ENCODE results near the gene UBE3D. TPM values are rescaled to one million over a fixed set of nuclear protein-coding genes. Genes with fewer than 3 reads are reported as not detected.

Gene UBE3D
- polyA plus RNA-seq, 2 of the 4 experiments (the other 2 are of a cell fraction): 4.4 to 6.2 TPM

GRCh38 chr6:83114164-83114563 lies 48.5 kb upstream of the UBE3D start:
- ChIA-PET CTCF (no interaction called here), POLR2A (no interaction called here)
- no peak for TF ChIP-seq FOXS1 (CRISPR knock-in tag; IDR thresholded peaks at IDR 0.05)
- TF ChIP-seq EP300 (IDR thresholded peaks at IDR 0.05): no peak
- TF ChIP-seq, protein P1, sequence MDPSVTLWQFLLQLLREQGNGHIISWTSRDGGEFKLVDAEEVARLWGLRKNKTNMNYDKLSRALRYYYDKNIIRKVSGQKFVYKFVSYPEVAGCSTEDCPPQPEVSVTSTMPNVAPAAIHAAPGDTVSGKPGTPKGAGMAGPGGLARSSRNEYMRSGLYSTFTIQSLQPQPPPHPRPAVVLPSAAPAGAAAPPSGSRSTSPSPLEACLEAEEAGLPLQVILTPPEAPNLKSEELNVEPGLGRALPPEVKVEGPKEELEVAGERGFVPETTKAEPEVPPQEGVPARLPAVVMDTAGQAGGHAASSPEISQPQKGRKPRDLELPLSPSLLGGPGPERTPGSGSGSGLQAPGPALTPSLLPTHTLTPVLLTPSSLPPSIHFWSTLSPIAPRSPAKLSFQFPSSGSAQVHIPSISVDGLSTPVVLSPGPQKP (IDR thresholded peaks at IDR 0.05; ENCODE audit: low read depth, low read length): no peak
- TF ChIP-seq NPAS2 (CRISPR knock-in tag; IDR thresholded peaks at IDR 0.05; ENCODE audit: borderline replicate concordance): no peak
- TF ChIP-seq RAD21 (conservative IDR thresholded peaks at IDR 0.05 in 1 of 2, IDR thresholded peaks at IDR 0.05 in 1 of 2): no peak
- TF ChIP-seq HMGXB4 (CRISPR knock-in tag; IDR thresholded peaks at IDR 0.05; ENCODE audit: borderline replicate concordance): no peak
- TF ChIP-seq HOXA7 (CRISPR knock-in tag; IDR thresholded peaks at IDR 0.05): no peak
- no peak for TF ChIP-seq FOSL2 (IDR thresholded peaks at IDR 0.05)
- TF ChIP-seq FOSL2 (CRISPR knock-in tag; IDR thresholded peaks at IDR 0.05): no peak
- TF ChIP-seq SREBF2 (IDR thresholded peaks at IDR 0.05): no peak
- TF ChIP-seq MAZ (IDR thresholded peaks at IDR 0.05; ENCODE audit: borderline replicate concordance, low read depth, low read length): no peak
- no peak for TF ChIP-seq HOXB13 (CRISPR knock-in tag; IDR thresholded peaks at IDR 0.05; ENCODE audit: low read depth)
- no peak for TF ChIP-seq CBX8 (IDR thresholded peaks at IDR 0.05)
- no peak for TF ChIP-seq ZSCAN20 (CRISPR knock-in tag; IDR thresholded peaks at IDR 0.05)
- TF ChIP-seq CTCF (IDR thresholded peaks at IDR 0.05): no peak
- no peak for TF ChIP-seq CHD4 (IDR thresholded peaks at IDR 0.05; ENCODE audit: borderline replicate concordance)
- no peak for TF ChIP-seq JUNB (IDR thresholded peaks at IDR 0.05)
- TF ChIP-seq CBX2 (IDR thresholded peaks at IDR 0.05; ENCODE audit: borderline replicate concordance, low read depth): no peak
- TF ChIP-seq POLR2A (IDR thresholded peaks at IDR 0.05; ENCODE audit: low read length): no peak
- Histone ChIP-seq H3K4me2 (no peak overlapping the region), H3K4me3 (no peak overlapping the region), H3K27ac (no peak overlapping the region), H3K4me1 (peaks cover 5% of the 10 kb centered on the region; the same call in 1 of the 3 replicates), H3K9me3 (no peaks in the 10 kb centered on the region)
- FAIRE-seq (no peak), DNase-seq (ENCODE audit: low read depth in 1 of 2, low spot score in 1 of 2) (no peak), ATAC-seq (no peak)
- WGBS (ENCODE audit: missing lambda C conversion rate): 67% methylated on average over 1 of the region's 1 CpG

- no peak overlapping the region for H3K4me2 ChIP-seq
- no peak overlapping the region for H3K27ac ChIP-seq
- peaks cover 5% of the 10 kb centered on the region; the same call in 1 of the 3 replicates for H3K4me1 ChIP-seq
- WGBS (ENCODE audit: missing lambda C conversion rate): 64% methylated on average over 4 of the region's 4 CpGs
- no peak for TF ChIP-seq EHMT2 (IDR thresholded peaks at IDR 0.05; ENCODE audit: low read depth)
- TF ChIP-seq PHF8 (IDR thresholded peaks at IDR 0.05; ENCODE audit: borderline replicate concordance, low read depth): no peak
- POLR2A ChIA-PET: no interaction called here
- no peak overlapping the region for H3K4me3 ChIP-seq
- CTCF ChIA-PET: no interaction called here
- ATAC-seq (no peak), FAIRE-seq (no peak), DNase-seq (ENCODE audit: low read depth in 1 of 2, low spot score in 1 of 2) (no peak)
- no peaks in the 10 kb centered on the region for H3K9me3 ChIP-seq
These were observed 47.6 kb upstream of the UBE3D start for GRCh38 chr6:83113258-83113657.

GRCh38 chr6:83108378-83108777 lies 42.7 kb upstream of the UBE3D start:
- no peak overlapping the region for H3K4me3 ChIP-seq
- WGBS (ENCODE audit: missing lambda C conversion rate): 90% methylated on average over 1 of the region's 1 CpG
- ChIA-PET POLR2A (no interaction called here), CTCF (no interaction called here)
- no peaks in the 10 kb centered on the region for H3K4me1 ChIP-seq
- ATAC-seq: no peak
- H3K9me3 ChIP-seq: no peaks in the 10 kb centered on the region
- H3K4me2 ChIP-seq: no peak overlapping the region
- no peak for FAIRE-seq
- H3K27ac ChIP-seq: no peak overlapping the region
- DNase-seq (ENCODE audit: low read depth in 1 of 2, low spot score in 1 of 2): no peak
- TF ChIP-seq NPAS2 (CRISPR knock-in tag; IDR thresholded peaks at IDR 0.05; ENCODE audit: borderline replicate concordance) (no peak), BCL3 (IDR thresholded peaks at IDR 0.05) (no peak), HES2 (IDR thresholded peaks at IDR 0.05) (no peak), HDAC2 (IDR thresholded peaks at IDR 0.05) (no peak), JUN (IDR thresholded peaks at IDR 0.05) (no peak), TP53 (CRISPR knock-in tag; IDR thresholded peaks at IDR 0.05) (no peak), RCOR1 (IDR thresholded peaks at IDR 0.05; ENCODE audit: low read depth, low read length) (no peak), CHD4 (IDR thresholded peaks at IDR 0.05; ENCODE audit: borderline replicate concordance) (no peak), EP300 (IDR thresholded peaks at IDR 0.05) (no peak)
- TF ChIP-seq, protein P2, sequence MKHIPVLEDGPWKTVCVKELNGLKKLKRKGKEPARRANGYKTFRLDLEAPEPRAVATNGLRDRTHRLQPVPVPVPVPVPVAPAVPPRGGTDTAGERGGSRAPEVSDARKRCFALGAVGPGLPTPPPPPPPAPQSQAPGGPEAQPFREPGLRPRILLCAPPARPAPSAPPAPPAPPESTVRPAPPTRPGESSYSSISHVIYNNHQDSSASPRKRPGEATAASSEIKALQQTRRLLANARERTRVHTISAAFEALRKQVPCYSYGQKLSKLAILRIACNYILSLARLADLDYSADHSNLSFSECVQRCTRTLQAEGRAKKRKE (CRISPR knock-in tag; IDR thresholded peaks at IDR 0.05; ENCODE audit: low read depth): no peak

Data from A549 (cell line).